ENCODE results near the gene MIEN1. TPM values are rescaled to one million over a fixed set of nuclear protein-coding genes. Genes with fewer than 3 reads are reported as not detected.

MIEN1 gene
- total RNA-seq: 10 to 100 TPM; 27.1 to 30.3 TPM

- DNase-seq (ENCODE audit: low spot score) (peak; percentile 64), ATAC-seq (ENCODE audit: insufficient number of reproducible peaks, low FRiP score, low read depth) (peak; percentile 93)
- H3K27me3 ChIP-seq (replicated peaks; ENCODE audit: insufficient read depth): no peaks in the 10 kb centered on the region
- peak within 1 kb of the TSS; percentile 83 to 89 for H3K27ac ChIP-seq
- H3K9me3 ChIP-seq: no peaks in the 10 kb centered on the region
- TF ChIP-seq CTCF (IDR thresholded peaks at IDR 0.05): peak; percentile 88
- H3K4me1 ChIP-seq (ENCODE audit: control insufficient read depth in 1 of 2, low read depth in 2 of 2): peaks cover 6 to 13% of the 10 kb centered on the region in 2 donors
- peak within 1 kb of the TSS; percentile 96 for H3K4me3 ChIP-seq
- peaks cover 17% of the 10 kb centered on the region for H3K36me3 ChIP-seq
These were observed at the start of gene MIEN1 for GRCh38 chr17:39730095-39730921. Gene MIEN1, minus strand, starts transcription at chr17:39730532. Its CDS starts 37 bp downstream, at chr17:39730495.

- H3K4me3 ChIP-seq: no peak overlapping the region
- ATAC-seq (ENCODE audit: insufficient number of reproducible peaks, low FRiP score, low read depth): no peak
- no peak for DNase-seq (ENCODE audit: low spot score)
- H3K4me1 ChIP-seq (ENCODE audit: control insufficient read depth in 1 of 2, low read depth in 2 of 2): peaks cover 0 to 4% of the 10 kb centered on the region in 2 donors
- no peak for TF ChIP-seq CTCF (IDR thresholded peaks at IDR 0.05)
- H3K27ac ChIP-seq: no peak overlapping the region
- H3K36me3 ChIP-seq: no peaks in the 10 kb centered on the region
- peaks cover 4% of the 10 kb centered on the region for H3K27me3 ChIP-seq (replicated peaks; ENCODE audit: insufficient read depth)
- no peaks in the 10 kb centered on the region for H3K9me3 ChIP-seq
These were observed 47.4 kb upstream of the MIEN1 start for GRCh38 chr17:39777534-39778365.

- ATAC-seq (ENCODE audit: insufficient number of reproducible peaks, low FRiP score, low read depth) (no peak), DNase-seq (ENCODE audit: low spot score) (no peak)
- no peak for TF ChIP-seq CTCF (IDR thresholded peaks at IDR 0.05)
- Histone ChIP-seq H3K36me3 (no peaks in the 10 kb centered on the region), H3K27ac (no peak overlapping the region), H3K9me3 (no peaks in the 10 kb centered on the region), H3K27me3 (replicated peaks; ENCODE audit: insufficient read depth) (peaks cover 4% of the 10 kb centered on the region), H3K4me3 (peak overlapping the region; percentile 4), H3K4me1 (ENCODE audit: control insufficient read depth in 1 of 2, low read depth in 2 of 2) (no peaks in the 10 kb centered on the region)
These were observed 45.9 kb upstream of the MIEN1 start for GRCh38 chr17:39776252-39776651.

- no peak overlapping the region for H3K27ac ChIP-seq
- H3K9me3 ChIP-seq: no peaks in the 10 kb centered on the region
- H3K4me3 ChIP-seq: no peak overlapping the region
- H3K27me3 ChIP-seq (replicated peaks; ENCODE audit: insufficient read depth): peaks cover 4% of the 10 kb centered on the region
- H3K36me3 ChIP-seq: no peaks in the 10 kb centered on the region
- H3K4me1 ChIP-seq (ENCODE audit: control insufficient read depth in 1 of 2, low read depth in 2 of 2): no peaks in the 10 kb centered on the region
- TF ChIP-seq CTCF (IDR thresholded peaks at IDR 0.05): no peak
- DNase-seq (ENCODE audit: low spot score) (no peak), ATAC-seq (ENCODE audit: insufficient number of reproducible peaks, low FRiP score, low read depth) (no peak)
These were observed 44.7 kb upstream of the MIEN1 start for GRCh38 chr17:39775031-39775430.

DNA sequence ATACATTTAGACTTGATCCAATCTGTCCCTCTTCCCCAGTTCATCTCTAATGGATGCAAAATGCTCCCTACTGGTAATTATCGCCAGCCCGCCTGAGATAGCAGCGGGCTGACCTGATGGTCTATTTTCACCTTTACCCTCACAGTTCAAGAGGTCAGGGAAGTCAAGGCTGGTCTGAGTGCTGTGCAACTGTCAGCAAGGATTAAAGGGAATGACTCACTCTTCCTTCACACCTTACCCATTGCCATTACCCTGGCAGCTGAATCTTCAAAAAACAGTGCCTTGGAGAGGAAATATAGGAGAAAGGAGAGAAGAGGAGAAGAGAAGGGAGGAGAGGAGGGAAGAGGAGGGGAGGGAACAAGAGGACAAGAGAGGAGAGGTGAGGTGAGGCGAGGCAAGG is 43.7 kb upstream of the MIEN1 start:
- no peak for TF ChIP-seq CTCF (IDR thresholded peaks at IDR 0.05)
- no peaks in the 10 kb centered on the region for H3K36me3 ChIP-seq
- H3K4me3 ChIP-seq: no peak overlapping the region
- H3K27me3 ChIP-seq (replicated peaks; ENCODE audit: insufficient read depth): no peaks in the 10 kb centered on the region
- no peak for DNase-seq (ENCODE audit: low spot score)
- H3K4me1 ChIP-seq (ENCODE audit: control insufficient read depth in 1 of 2, low read depth in 2 of 2): no peaks in the 10 kb centered on the region
- no peak overlapping the region for H3K27ac ChIP-seq
- no peaks in the 10 kb centered on the region for H3K9me3 ChIP-seq
- ATAC-seq (ENCODE audit: insufficient number of reproducible peaks, low FRiP score, low read depth): no peak
